ENCODE measurements around the gene TRMT2A.

The TRMT2A gene

GRCh38 chr22:20155330-20156041 is 38.5 kb upstream of the TRMT2A start:
- no peak for DNase-seq (ENCODE audit: low read depth)
- no peak for TF ChIP-seq CTCF (IDR thresholded peaks at IDR 0.05; ENCODE audit: low read depth, low read length, missing control alignments)
- H3K4me3 ChIP-seq (ENCODE audit: low read depth, low read length): no peak overlapping the region

- no peak for DNase-seq (ENCODE audit: low read depth)
- no peak overlapping the region for H3K4me3 ChIP-seq (ENCODE audit: low read depth, low read length)
- peak; percentile 26 for TF ChIP-seq CTCF (IDR thresholded peaks at IDR 0.05; ENCODE audit: low read depth, low read length, missing control alignments)
Measured at GRCh38 chr22:20154602-20155187, 37.7 kb upstream of the TRMT2A start.

GRCh38 chr22:20153945-20154344 is 36.9 kb upstream of the TRMT2A start:
- H3K4me3 ChIP-seq (ENCODE audit: low read depth, low read length): no peak overlapping the region
- no peak for TF ChIP-seq CTCF (IDR thresholded peaks at IDR 0.05; ENCODE audit: low read depth, low read length, missing control alignments)
- DNase-seq (ENCODE audit: low read depth): no peak

- DNase-seq (ENCODE audit: low read depth): no peak
- no peak overlapping the region for H3K4me3 ChIP-seq (ENCODE audit: low read depth, low read length)
- TF ChIP-seq CTCF (IDR thresholded peaks at IDR 0.05; ENCODE audit: low read depth, low read length, missing control alignments): no peak
Measured at GRCh38 chr22:20152464-20152890, 35.5 kb upstream of the TRMT2A start.

- no peak for TF ChIP-seq CTCF (IDR thresholded peaks at IDR 0.05; ENCODE audit: low read depth, low read length, missing control alignments)
- H3K4me3 ChIP-seq (ENCODE audit: low read depth, low read length): no peak overlapping the region
- no peak for DNase-seq (ENCODE audit: low read depth)
Measured at GRCh38 chr22:20151276-20151588, 34.2 kb upstream of the TRMT2A start.

- TF ChIP-seq CTCF (IDR thresholded peaks at IDR 0.05; ENCODE audit: low read depth, low read length, missing control alignments): no peak
- DNase-seq (ENCODE audit: low read depth): no peak
- H3K4me3 ChIP-seq (ENCODE audit: low read depth, low read length): no peak within 1 kb of the TSS
Measured at GRCh38 chr22:20150381-20151275, 33.6 kb upstream of the TRMT2A start, which contains the start of gene CCDC188. Gene CCDC188, minus strand, starts transcription at chr22:20151055. Its CDS starts 69 bp downstream, at chr22:20150986.

Data from GM12864 (cell line).